GM21529 (cell line): ENCODE measurements around the gene DEPDC5.

Experiments
- ATAC-seq: cut with Tn5 transposase; IDR thresholded peaks from one replicate; pipeline ENCODE4 v1.9.1; 2021; ENCODE audit not compliant: unreplicated experiment

Gene DEPDC5

GRCh38 chr22:31846161-31847115 is 92.6 kb downstream of the DEPDC5 start:
- no peak for ATAC-seq

- no peak for ATAC-seq
These were observed 94.6 kb downstream of the DEPDC5 start for GRCh38 chr22:31848411-31848810.

GRCh38 chr22:31850135-31850534 is 96.3 kb downstream of the DEPDC5 start:
- no peak for ATAC-seq

GRCh38 chr22:31852691-31853421 is 99.0 kb downstream of the DEPDC5 start:
- ATAC-seq, result no peak

- no peak for ATAC-seq
These were observed 100.1 kb downstream of the DEPDC5 start for GRCh38 chr22:31853736-31854495.

GRCh38 chr22:31857247-31857646 is 103.4 kb downstream of the DEPDC5 start:
- ATAC-seq, result no peak

GRCh38 chr22:31861226-31861840 is 107.5 kb downstream of the DEPDC5 start:
- ATAC-seq, result no peak

GRCh38 chr22:31866918-31867317 is 113.1 kb downstream of the DEPDC5 start:
- no peak for ATAC-seq

- no peak for ATAC-seq
These were observed 113.8 kb downstream of the DEPDC5 start for GRCh38 chr22:31867386-31868153.

GRCh38 chr22:31869739-31870138 is 115.9 kb downstream of the DEPDC5 start:
- ATAC-seq, result no peak

- no peak for ATAC-seq
These were observed 117.1 kb downstream of the DEPDC5 start for GRCh38 chr22:31870890-31871289.

- no peak for ATAC-seq
These were observed 117.7 kb downstream of the DEPDC5 start for GRCh38 chr22:31871480-31871879.

- no peak for ATAC-seq
These were observed 118.4 kb downstream of the DEPDC5 start for GRCh38 chr22:31872209-31872608.

- ATAC-seq, result no peak
These were observed 121.0 kb downstream of the DEPDC5 start for GRCh38 chr22:31874821-31875220.

GRCh38 chr22:31876156-31876920 is 122.5 kb downstream of the DEPDC5 start:
- ATAC-seq, result no peak

GRCh38 chr22:31879585-31879984 is 125.8 kb downstream of the DEPDC5 start:
- no peak for ATAC-seq

GRCh38 chr22:31881200-31881599 is 127.4 kb downstream of the DEPDC5 start:
- no peak for ATAC-seq

- ATAC-seq, result no peak
These were observed 128.0 kb downstream of the DEPDC5 start for GRCh38 chr22:31881865-31882264.

GRCh38 chr22:31882971-31883370 is 129.2 kb downstream of the DEPDC5 start:
- no peak for ATAC-seq
